HepG2 (cell line): ENCODE data around the gene MYL9. TPM values are rescaled to one million over a fixed set of nuclear protein-coding genes. Genes with fewer than 3 reads are reported as not detected.

ENCODE experiments used
- FOXO1 ChIP-seq: sonication (generic); formaldehyde crosslinking; IDR thresholded peaks from 2 replicates; pipeline ENCODE4 v1.4.0; 2020; ENCODE audit warnings: missing genetic modification reagents
- MAFK ChIP-seq, 2 experiments: IDR thresholded peaks in 1 of 2; conservative IDR thresholded peaks in 1 of 2; 2 replicates each; pipeline ENCODE4 v1.6.1; 2011; ENCODE audit warnings: improper control_type of control experiment in 2 of 2, low read length in 2 of 2
- MED1 ChIP-seq: sonication (generic); formaldehyde crosslinking; IDR thresholded peaks from 2 replicates; pipeline ENCODE4 v1.4.0; 2020; ENCODE audit warnings: missing genetic modification reagents
- NCOA5 ChIP-seq: sonication (generic); formaldehyde crosslinking; IDR thresholded peaks from 2 replicates; pipeline ENCODE4 v1.4.0; 2020; ENCODE audit warnings: missing genetic modification reagents
- RXRB ChIP-seq: IDR thresholded peaks from 2 replicates; pipeline ENCODE4 v1.6.1; 2016; ENCODE audit warnings: borderline replicate concordance, missing genetic modification reagents, missing compliant biosample characterization
- SATB2 ChIP-seq: sonication (generic); formaldehyde crosslinking; IDR thresholded peaks from 2 replicates; pipeline ENCODE4 v1.5.0; 2020; ENCODE audit warnings: missing genetic modification reagents
- TCF12 ChIP-seq, 2 experiments: fragments of 450-650 bp in 1 of 2; sonication (generic) in 1 of 2; formaldehyde crosslinking in 1 of 2; IDR thresholded peaks; 2 replicates each; pipeline versions ENCODE4 v1.6.1 to v1.8.0; 2017 to 2022; ENCODE audit warnings: antibody characterized with exemption in 1 of 2, mild to moderate bottlenecking in 1 of 2, missing genetic modification reagents in 1 of 2, moderate library complexity in 1 of 2
- ZNF24 ChIP-seq: fragments of 450-650 bp; IDR thresholded peaks from 2 replicates; pipeline ENCODE4 v1.6.1; 2017; ENCODE audit warnings: antibody characterized with exemption, mild to moderate bottlenecking
- ZNF251 ChIP-seq: sonication (generic); formaldehyde crosslinking; IDR thresholded peaks from 2 replicates; pipeline ENCODE4 v1.9.0; 2021; ENCODE audit warnings: mild to moderate bottlenecking, missing genetic modification reagents
- ZNF550 ChIP-seq: sonication (generic); formaldehyde crosslinking; IDR thresholded peaks from 2 replicates; pipeline ENCODE4 v1.4.0; 2020; ENCODE audit warnings: mild to moderate bottlenecking, missing genetic modification reagents, borderline replicate concordance
- ZNF563 ChIP-seq: sonication (generic); formaldehyde crosslinking; IDR thresholded peaks from 2 replicates; pipeline ENCODE4 v1.8.0; 2022; ENCODE audit warnings: mild to moderate bottlenecking, moderate library complexity, missing genetic modification reagents
- ZNF7 ChIP-seq: IDR thresholded peaks from 2 replicates; pipeline ENCODE4 v1.6.1; 2016; ENCODE audit warnings: missing biosample characterization, missing genetic modification reagents
- ZNF749 ChIP-seq: sonication (generic); formaldehyde crosslinking; IDR thresholded peaks from 2 replicates; pipeline ENCODE4 v1.8.0; 2022; ENCODE audit warnings: mild to moderate bottlenecking, missing genetic modification reagents, moderate library complexity, borderline replicate concordance
- polyA plus RNA-seq, 8 experiments: library from polyadenylated mRNA; depleted of rRNA in 3 of 8; stranded (reverse) in 7 of 8; unstranded in 1 of 8; fragments of >200 nt; fragmentation: Illumina TruSeq in 4 of 8; extraction: Trizol in 4 of 8; gene quantifications; 2 replicates each; pipeline versions ENCODE4 v1.2.1 to v1.2.3, GENCODE V29; 2011 to 2016; ENCODE audit warnings: low read depth in 4 of 8, missing spikeins in 1 of 8, mixed read lengths in 1 of 8; ENCODE audit not compliant: insufficient read depth in 1 of 8
- total RNA-seq, 5 experiments: library from RNA; depleted of rRNA; stranded (reverse); fragments of >200 nt; fragmentation: Illumina TruSeq; extraction: Trizol; gene quantifications; 2 replicates each; pipeline ENCODE4 v1.2.3, GENCODE V29; 2016; ENCODE audit warnings: low read depth in 1 of 5
- TF ChIP-seq, protein P1 (sequence below): IDR thresholded peaks from 2 replicates; pipeline ENCODE4 v1.6.1; 2016
- TF ChIP-seq, protein P2 (sequence below): sonication (generic); formaldehyde crosslinking; IDR thresholded peaks from 2 replicates; pipeline ENCODE4 v1.4.0; 2020; ENCODE audit warnings: missing genetic modification reagents, mild to moderate bottlenecking, borderline replicate concordance
- TF ChIP-seq, protein P3 (sequence below): sonication (generic); formaldehyde crosslinking; IDR thresholded peaks from 2 replicates; pipeline ENCODE4 v1.4.0; 2020; ENCODE audit warnings: missing genetic modification reagents
- TF ChIP-seq, protein P4 (sequence below): sonication (generic); formaldehyde crosslinking; IDR thresholded peaks from 2 replicates; pipeline ENCODE4 v1.4.0; 2020; ENCODE audit warnings: missing genetic modification reagents, mild to moderate bottlenecking, borderline replicate concordance
- TF ChIP-seq, protein P5 (sequence below): sonication (generic); formaldehyde crosslinking; IDR thresholded peaks from 2 replicates; pipeline ENCODE4 v1.4.0; 2020; ENCODE audit warnings: missing genetic modification reagents

Gene MYL9
- total and polyA plus RNA-seq, 2 of the 13 experiments (the other 11 are each of a cell fraction or from before 2014, with no cell fraction given): 0.87 to 2.2 TPM

DNA sequence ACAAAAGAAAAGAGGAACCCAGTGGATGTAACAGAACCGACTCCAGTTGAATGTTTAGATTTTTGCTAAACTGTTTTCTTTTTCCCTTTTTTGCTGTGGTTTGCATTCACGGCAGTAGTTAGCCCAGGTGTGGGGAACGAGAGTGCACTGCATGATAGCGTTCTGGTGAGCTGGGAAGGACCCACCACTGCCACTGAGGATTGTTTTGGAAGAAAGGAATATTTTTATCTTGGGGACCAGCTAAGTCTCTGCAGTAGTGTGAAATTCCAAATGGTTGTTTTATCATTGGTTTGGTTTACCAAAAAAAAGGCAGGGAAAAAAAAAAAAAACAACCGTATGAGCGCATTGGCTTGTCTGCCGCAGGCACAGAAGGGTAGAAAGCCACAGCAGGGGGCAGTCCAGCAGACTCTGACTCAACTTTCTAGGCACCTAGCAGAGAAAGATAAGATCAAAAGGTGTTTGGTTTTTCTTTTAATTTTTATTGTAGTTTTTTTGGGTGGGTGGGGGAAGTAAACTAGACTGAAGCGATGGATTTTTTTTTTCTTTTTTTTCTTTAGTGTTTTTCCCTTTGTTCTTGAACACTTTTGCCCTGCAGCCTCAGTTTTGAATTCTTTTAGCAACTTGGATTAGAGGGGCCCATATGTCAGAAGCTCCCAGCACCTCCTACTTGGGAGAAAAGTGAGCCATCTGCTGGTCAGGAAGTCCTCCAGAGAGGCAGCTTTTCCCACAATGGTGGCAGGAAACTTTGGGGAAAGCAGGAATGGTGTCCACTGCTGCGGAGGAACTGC, 50.7 kb downstream of the MYL9 start (continued):
- TF ChIP-seq, protein P1, sequence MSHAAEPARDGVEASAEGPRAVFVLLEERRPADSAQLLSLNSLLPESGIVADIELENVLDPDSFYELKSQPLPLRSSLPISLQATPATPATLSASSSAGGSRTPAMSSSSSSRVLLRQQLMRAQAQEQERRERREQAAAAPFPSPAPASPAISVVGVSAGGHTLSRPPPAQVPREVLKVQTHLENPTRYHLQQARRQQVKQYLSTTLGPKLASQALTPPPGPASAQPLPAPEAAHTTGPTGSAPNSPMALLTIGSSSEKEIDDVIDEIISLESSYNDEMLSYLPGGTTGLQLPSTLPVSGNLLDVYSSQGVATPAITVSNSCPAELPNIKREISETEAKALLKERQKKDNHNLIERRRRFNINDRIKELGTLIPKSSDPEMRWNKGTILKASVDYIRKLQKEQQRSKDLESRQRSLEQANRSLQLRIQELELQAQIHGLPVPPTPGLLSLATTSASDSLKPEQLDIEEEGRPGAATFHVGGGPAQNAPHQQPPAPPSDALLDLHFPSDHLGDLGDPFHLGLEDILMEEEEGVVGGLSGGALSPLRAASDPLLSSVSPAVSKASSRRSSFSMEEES (CRISPR knock-in tag): no peak
- TF ChIP-seq ZNF749 (CRISPR knock-in tag) (no peak), ZNF550 (CRISPR knock-in tag) (no peak), ZNF251 (CRISPR knock-in tag) (no peak), MAFK (conservative IDR thresholded peaks at IDR 0.05 in 1 of 2, IDR thresholded peaks at IDR 0.05 in 1 of 2; ENCODE audit: low read length in 2 of 2) (no peak), MED1 (CRISPR knock-in tag) (no peak), NCOA5 (no peak), ZNF563 (CRISPR knock-in tag) (no peak), FOXO1 (CRISPR knock-in tag) (no peak), ZNF7 (no peak), ZNF24 (no peak), RXRB (CRISPR knock-in tag) (0 out of 2 replicates have a peak, but pooled peaks have one; percentile 17), SATB2 (CRISPR knock-in tag) (no peak), TCF12 (IDR thresholded peaks at IDR 0.05) (no peak), TCF12 (CRISPR knock-in tag; IDR thresholded peaks at IDR 0.05) (no peak)
- TF ChIP-seq, protein P2, sequence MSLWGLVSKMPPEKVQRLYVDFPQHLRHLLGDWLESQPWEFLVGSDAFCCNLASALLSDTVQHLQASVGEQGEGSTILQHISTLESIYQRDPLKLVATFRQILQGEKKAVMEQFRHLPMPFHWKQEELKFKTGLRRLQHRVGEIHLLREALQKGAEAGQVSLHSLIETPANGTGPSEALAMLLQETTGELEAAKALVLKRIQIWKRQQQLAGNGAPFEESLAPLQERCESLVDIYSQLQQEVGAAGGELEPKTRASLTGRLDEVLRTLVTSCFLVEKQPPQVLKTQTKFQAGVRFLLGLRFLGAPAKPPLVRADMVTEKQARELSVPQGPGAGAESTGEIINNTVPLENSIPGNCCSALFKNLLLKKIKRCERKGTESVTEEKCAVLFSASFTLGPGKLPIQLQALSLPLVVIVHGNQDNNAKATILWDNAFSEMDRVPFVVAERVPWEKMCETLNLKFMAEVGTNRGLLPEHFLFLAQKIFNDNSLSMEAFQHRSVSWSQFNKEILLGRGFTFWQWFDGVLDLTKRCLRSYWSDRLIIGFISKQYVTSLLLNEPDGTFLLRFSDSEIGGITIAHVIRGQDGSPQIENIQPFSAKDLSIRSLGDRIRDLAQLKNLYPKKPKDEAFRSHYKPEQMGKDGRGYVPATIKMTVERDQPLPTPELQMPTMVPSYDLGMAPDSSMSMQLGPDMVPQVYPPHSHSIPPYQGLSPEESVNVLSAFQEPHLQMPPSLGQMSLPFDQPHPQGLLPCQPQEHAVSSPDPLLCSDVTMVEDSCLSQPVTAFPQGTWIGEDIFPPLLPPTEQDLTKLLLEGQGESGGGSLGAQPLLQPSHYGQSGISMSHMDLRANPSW: no peak
- TF ChIP-seq, protein P3, sequence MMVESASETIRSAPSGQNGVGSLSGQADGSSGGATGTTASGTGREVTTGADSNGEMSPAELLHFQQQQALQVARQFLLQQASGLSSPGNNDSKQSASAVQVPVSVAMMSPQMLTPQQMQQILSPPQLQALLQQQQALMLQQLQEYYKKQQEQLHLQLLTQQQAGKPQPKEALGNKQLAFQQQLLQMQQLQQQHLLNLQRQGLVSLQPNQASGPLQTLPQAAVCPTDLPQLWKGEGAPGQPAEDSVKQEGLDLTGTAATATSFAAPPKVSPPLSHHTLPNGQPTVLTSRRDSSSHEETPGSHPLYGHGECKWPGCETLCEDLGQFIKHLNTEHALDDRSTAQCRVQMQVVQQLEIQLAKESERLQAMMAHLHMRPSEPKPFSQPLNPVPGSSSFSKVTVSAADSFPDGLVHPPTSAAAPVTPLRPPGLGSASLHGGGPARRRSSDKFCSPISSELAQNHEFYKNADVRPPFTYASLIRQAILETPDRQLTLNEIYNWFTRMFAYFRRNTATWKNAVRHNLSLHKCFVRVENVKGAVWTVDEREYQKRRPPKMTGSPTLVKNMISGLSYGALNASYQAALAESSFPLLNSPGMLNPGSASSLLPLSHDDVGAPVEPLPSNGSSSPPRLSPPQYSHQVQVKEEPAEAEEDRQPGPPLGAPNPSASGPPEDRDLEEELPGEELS (CRISPR knock-in tag): no peak
- TF ChIP-seq, protein P4, sequence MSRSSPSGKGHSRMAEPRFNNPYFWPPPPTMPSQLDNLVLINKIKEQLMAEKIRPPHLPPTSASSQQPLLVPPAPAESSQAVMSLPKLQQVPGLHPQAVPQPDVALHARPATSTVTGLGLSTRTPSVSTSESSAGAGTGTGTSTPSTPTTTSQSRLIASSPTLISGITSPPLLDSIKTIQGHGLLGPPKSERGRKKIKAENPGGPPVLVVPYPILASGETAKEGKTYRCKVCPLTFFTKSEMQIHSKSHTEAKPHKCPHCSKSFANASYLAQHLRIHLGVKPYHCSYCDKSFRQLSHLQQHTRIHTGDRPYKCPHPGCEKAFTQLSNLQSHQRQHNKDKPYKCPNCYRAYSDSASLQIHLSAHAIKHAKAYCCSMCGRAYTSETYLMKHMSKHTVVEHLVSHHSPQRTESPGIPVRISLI (CRISPR knock-in tag): no peak
- TF ChIP-seq, protein P5, sequence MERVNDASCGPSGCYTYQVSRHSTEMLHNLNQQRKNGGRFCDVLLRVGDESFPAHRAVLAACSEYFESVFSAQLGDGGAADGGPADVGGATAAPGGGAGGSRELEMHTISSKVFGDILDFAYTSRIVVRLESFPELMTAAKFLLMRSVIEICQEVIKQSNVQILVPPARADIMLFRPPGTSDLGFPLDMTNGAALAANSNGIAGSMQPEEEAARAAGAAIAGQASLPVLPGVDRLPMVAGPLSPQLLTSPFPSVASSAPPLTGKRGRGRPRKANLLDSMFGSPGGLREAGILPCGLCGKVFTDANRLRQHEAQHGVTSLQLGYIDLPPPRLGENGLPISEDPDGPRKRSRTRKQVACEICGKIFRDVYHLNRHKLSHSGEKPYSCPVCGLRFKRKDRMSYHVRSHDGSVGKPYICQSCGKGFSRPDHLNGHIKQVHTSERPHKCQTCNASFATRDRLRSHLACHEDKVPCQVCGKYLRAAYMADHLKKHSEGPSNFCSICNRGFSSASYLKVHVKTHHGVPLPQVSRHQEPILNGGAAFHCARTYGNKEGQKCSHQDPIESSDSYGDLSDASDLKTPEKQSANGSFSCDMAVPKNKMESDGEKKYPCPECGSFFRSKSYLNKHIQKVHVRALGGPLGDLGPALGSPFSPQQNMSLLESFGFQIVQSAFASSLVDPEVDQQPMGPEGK (CRISPR knock-in tag): 0 out of 2 replicates have a peak, but pooled peaks have one; percentile 20
